H1 (cell line): Measurements from ENCODE around the gene IGSF23. TPM values are rescaled to one million over a fixed set of nuclear protein-coding genes. Genes with fewer than 3 reads are reported as not detected.

ENCODE experiments used
- JUND ChIP-seq: IDR thresholded peaks from 2 replicates; pipeline ENCODE4 v1.6.1; 2011; ENCODE audit warnings: mild to moderate bottlenecking, improper control_type of control experiment, low read length
- POLR2A ChIP-seq, 2 experiments: IDR thresholded peaks; 1 replicate in 1 of 2; 2 replicates in 1 of 2; pipeline ENCODE4 v1.6.1; 2011; ENCODE audit warnings: low read depth in 2 of 2, low read length in 2 of 2, mild to moderate bottlenecking in 2 of 2; ENCODE audit errors: control extremely low read depth in 1 of 2
- polyA plus RNA-seq, 7 experiments: library from polyadenylated mRNA; depleted of rRNA in 3 of 7; stranded (reverse) in 5 of 7; unstranded in 2 of 7; fragments of >200 nt in 5 of 7; fragments of 200-250 nt in 2 of 7; gene quantifications; 1 replicate in 5 of 7; 2 replicates in 1 of 7; 4 replicates in 1 of 7; pipeline versions ENCODE4 v1.2.1 to v1.2.3, GENCODE V29; 2011 to 2013; ENCODE audit warnings: missing spikeins in 2 of 7, mixed read lengths in 2 of 7
- total RNA-seq: library from RNA; stranded (reverse); fragmentation: NEBNext Ultra II Directional; extraction: Animal tissue kit (Norgen Biotek cat#: 25700); gene quantifications from 2 replicates; pipeline ENCODE4 v1.2.1, GENCODE V29; 2021
- TF ChIP-seq, protein P1 (sequence below), 3 experiments: IDR thresholded peaks; 1 replicate in 2 of 3; 2 replicates in 1 of 3; pipeline versions ENCODE4 v1.5.1 to v1.6.1; 2011; ENCODE audit warnings: low read length in 3 of 3, mild to moderate bottlenecking in 3 of 3, inconsistent platforms in 2 of 3, low read depth in 1 of 3, moderate library complexity in 1 of 3; ENCODE audit not compliant: insufficient read depth in 1 of 3; ENCODE audit errors: control extremely low read depth in 1 of 3

Gene IGSF23
- total and polyA plus RNA-seq, 2 of the 8 experiments (the other 6 are each of a cell fraction or from before 2014, with no cell fraction given): not detected

DNA sequence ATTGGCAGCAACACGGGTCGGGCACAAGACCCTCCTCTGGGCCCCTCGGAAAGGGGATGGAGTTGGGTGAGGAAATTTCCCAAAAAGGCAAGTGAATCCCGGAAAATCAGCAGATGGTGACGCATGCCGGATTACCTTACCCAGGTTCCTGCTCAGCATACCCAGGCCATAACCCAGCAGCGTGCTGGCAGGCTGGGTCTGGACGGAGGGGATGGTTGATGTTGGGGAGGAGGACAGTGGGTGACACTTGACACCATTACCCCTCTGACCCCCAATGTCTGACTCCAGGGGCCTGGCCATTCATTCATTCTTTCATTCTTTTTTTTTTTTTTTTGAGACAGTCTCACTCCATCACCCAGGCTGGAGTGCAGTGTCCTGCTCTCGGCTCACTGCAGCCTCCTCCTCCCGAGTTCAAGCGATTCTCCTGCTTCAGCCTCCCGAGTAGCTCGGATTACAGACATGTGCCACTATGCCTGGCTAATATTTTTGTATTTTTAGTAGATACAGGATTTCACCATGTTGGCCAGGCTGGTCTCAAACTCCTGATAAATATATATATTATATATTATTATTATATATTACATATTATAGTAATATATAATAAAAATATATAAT is 31.1 kb downstream of the IGSF23 start (continued):
- TF ChIP-seq, protein P1, sequence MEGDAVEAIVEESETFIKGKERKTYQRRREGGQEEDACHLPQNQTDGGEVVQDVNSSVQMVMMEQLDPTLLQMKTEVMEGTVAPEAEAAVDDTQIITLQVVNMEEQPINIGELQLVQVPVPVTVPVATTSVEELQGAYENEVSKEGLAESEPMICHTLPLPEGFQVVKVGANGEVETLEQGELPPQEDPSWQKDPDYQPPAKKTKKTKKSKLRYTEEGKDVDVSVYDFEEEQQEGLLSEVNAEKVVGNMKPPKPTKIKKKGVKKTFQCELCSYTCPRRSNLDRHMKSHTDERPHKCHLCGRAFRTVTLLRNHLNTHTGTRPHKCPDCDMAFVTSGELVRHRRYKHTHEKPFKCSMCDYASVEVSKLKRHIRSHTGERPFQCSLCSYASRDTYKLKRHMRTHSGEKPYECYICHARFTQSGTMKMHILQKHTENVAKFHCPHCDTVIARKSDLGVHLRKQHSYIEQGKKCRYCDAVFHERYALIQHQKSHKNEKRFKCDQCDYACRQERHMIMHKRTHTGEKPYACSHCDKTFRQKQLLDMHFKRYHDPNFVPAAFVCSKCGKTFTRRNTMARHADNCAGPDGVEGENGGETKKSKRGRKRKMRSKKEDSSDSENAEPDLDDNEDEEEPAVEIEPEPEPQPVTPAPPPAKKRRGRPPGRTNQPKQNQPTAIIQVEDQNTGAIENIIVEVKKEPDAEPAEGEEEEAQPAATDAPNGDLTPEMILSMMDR (IDR thresholded peaks at IDR 0.05; ENCODE audit: control extremely low read depth in 1 of 3, insufficient read depth in 1 of 3, low read depth in 1 of 3, low read length in 3 of 3): no peak
- TF ChIP-seq JUND (peak; percentile 64; the same call in 1 of the 2 replicates), POLR2A (IDR thresholded peaks at IDR 0.05; ENCODE audit: control extremely low read depth in 1 of 2, low read depth in 2 of 2, low read length in 2 of 2) (no peak)
